K562 (cell line): Measurements from ENCODE around the gene MYOT. TPM values are rescaled to one million over a fixed set of nuclear protein-coding genes. Genes with fewer than 3 reads are reported as not detected.

Source experiments
- BCOR ChIP-seq: fragments of 450-650 bp; IDR thresholded peaks from 2 replicates; pipeline ENCODE4 v1.6.1; 2016
- GTF2F1 ChIP-seq: IDR thresholded peaks from 2 replicates; pipeline ENCODE4 v1.6.1; 2011; ENCODE audit warnings: low read depth, low read length, improper control_type of control experiment
- HMG20B ChIP-seq: fragments of 250-450 bp; sonication (Bioruptor Pico); IDR thresholded peaks from 2 replicates; pipeline ENCODE4 v1.5.0; 2021; ENCODE audit warnings: mild to moderate bottlenecking
- MEF2D ChIP-seq: conservative IDR thresholded peaks from 2 replicates; pipeline ENCODE4 v1.6.1; 2016; ENCODE audit warnings: low read depth, missing genetic modification characterization, missing compliant biosample characterization
- MGA ChIP-seq: fragments of 450-650 bp; IDR thresholded peaks from 2 replicates; pipeline ENCODE4 v1.6.1; 2016; ENCODE audit warnings: mild to moderate bottlenecking, moderate library complexity
- PHF8 ChIP-seq: fragments of 200-600 bp; sonication (generic); IDR thresholded peaks from 2 replicates; pipeline ENCODE4 v1.6.1; 2012; ENCODE audit warnings: mixed run types, mild to moderate bottlenecking, inconsistent platforms, low read length, moderate library complexity, borderline replicate concordance
- POU5F1 ChIP-seq: fragments of 150-350 bp; IDR thresholded peaks from 2 replicates; pipeline ENCODE4 v1.6.1; 2014; ENCODE audit warnings: borderline replicate concordance, low read length, low read depth, mild to moderate bottlenecking; ENCODE audit not compliant: partially characterized antibody
- PREB ChIP-seq: sonication (generic); formaldehyde crosslinking; IDR thresholded peaks from 2 replicates; pipeline ENCODE4 v1.8.1; 2023; ENCODE audit warnings: mild to moderate bottlenecking, missing genetic modification reagents
- RNF2 ChIP-seq: sonication (generic); IDR thresholded peaks from 2 replicates; pipeline ENCODE4 v1.6.1; 2016
- SFPQ ChIP-seq: fragments of 200-400 bp; formaldehyde crosslinking; IDR thresholded peaks from 2 replicates; pipeline ENCODE4 v1.6.1; 2017; ENCODE audit warnings: mild to moderate bottlenecking, low read depth, low read length, moderate library complexity
- ZBED1 ChIP-seq: IDR thresholded peaks from 2 replicates; pipeline ENCODE4 v1.6.1; 2014
- ZNF3 ChIP-seq: fragments of 250-450 bp; sonication (Bioruptor Pico); IDR thresholded peaks from 2 replicates; pipeline ENCODE4 v1.5.0; 2021; ENCODE audit warnings: mild to moderate bottlenecking, moderate library complexity
- ZNF695 ChIP-seq: fragments of 450-650 bp; formaldehyde crosslinking; IDR thresholded peaks from 2 replicates; pipeline ENCODE4 v1.4.0; 2020; ENCODE audit warnings: mild to moderate bottlenecking, moderate library complexity
- polyA plus RNA-seq, 8 experiments: library from polyadenylated mRNA; depleted of rRNA in 4 of 8; stranded (reverse) in 5 of 8; unstranded in 3 of 8; fragments of >200 nt; fragmentation: Nextera tagmentation in 2 of 8; fragmentation: Illumina TruSeq in 1 of 8; extraction: Ambion mirVana in 2 of 8; extraction: Trizol in 1 of 8; gene quantifications; 2 replicates each; pipeline versions ENCODE4 v1.2.1 to v1.2.3, GENCODE V29; 2011 to 2014; ENCODE audit warnings: inconsistent platforms in 1 of 8, missing spikeins in 1 of 8
- total RNA-seq, 7 experiments: library from RNA; depleted of rRNA in 6 of 7; stranded (reverse); fragments of >200 nt in 6 of 7; fragmentation: Illumina TruSeq in 2 of 7; extraction: Trizol in 2 of 7; gene quantifications; 2 replicates each; pipeline versions ENCODE4 v1.2.1 to v1.2.3, GENCODE V29; 2011 to 2021; ENCODE audit warnings: low replicate concordance in 1 of 7

Gene MYOT
- total and polyA plus RNA-seq, 9 of the 15 experiments (the other 6 are each of a cell fraction or from before 2014, with no cell fraction given): 0.24 to 0.38 TPM; not detected in 7

- no peak for TF ChIP-seq SFPQ
- TF ChIP-seq PREB (CRISPR knock-in tag): no peak
- TF ChIP-seq MEF2D (tag): no peak
- TF ChIP-seq MGA: peak; percentile 39
- TF ChIP-seq ZNF695: 0 out of 2 replicates have a peak, but pooled peaks have one; percentile 7
- TF ChIP-seq ZNF3: no peak
- peak; percentile 96 for TF ChIP-seq PHF8
- TF ChIP-seq RNF2: 0 out of 2 replicates have a peak, but pooled peaks have one; percentile 13
- peak; percentile 100 for TF ChIP-seq BCOR
- TF ChIP-seq ZBED1: peak; percentile 71; the same call in 1 of the 2 replicates
- 0 out of 2 replicates have a peak, but pooled peaks have one; percentile 31 for TF ChIP-seq GTF2F1
- TF ChIP-seq HMG20B (CRISPR knock-in tag): no peak
- TF ChIP-seq POU5F1: peak; percentile 25
Measured at GRCh38 chr5:137888863-137889759, 21.5 kb downstream of the MYOT start, which contains the start of gene PKD2L2 (continued).
